ENCODE results near the gene NSUN7.
"Not testable (repeated sequence)": the region's sequence is repeated elsewhere in the genome, so short reads cannot be mapped to it uniquely, and the experiment has no call there.

The NSUN7 gene

GRCh38 chr4:40763228-40763716, 13.5 kb downstream of the NSUN7 start:
- Mint-ChIP-seq H3K9me3 (ENCODE audit: low read depth) (no peaks in the 10 kb centered on the region), H3K4me1 (ENCODE audit: low read depth) (peaks cover 7% of the 10 kb centered on the region), H3K27ac (no peak overlapping the region), H3K4me3 (no peak overlapping the region), H3K27me3 (no peaks in the 10 kb centered on the region), H3K36me3 (no peaks in the 10 kb centered on the region)

- Mint-ChIP-seq H3K27ac (no peak overlapping the region), H3K4me3 (no peak overlapping the region), H3K36me3 (peaks cover 4% of the 10 kb centered on the region), H3K27me3 (peaks cover 11% of the 10 kb centered on the region), H3K4me1 (ENCODE audit: low read depth) (no peaks in the 10 kb centered on the region), H3K9me3 (ENCODE audit: low read depth) (no peaks in the 10 kb centered on the region)
These were observed 19.5 kb downstream of the NSUN7 start for GRCh38 chr4:40769266-40769665.

- peaks cover 9% of the 10 kb centered on the region for H3K9me3 Mint-ChIP-seq (ENCODE audit: low read depth)
- no peak overlapping the region for H3K27ac Mint-ChIP-seq
- no peaks in the 10 kb centered on the region for H3K27me3 Mint-ChIP-seq
- no peak overlapping the region for H3K4me3 Mint-ChIP-seq
- H3K4me1 Mint-ChIP-seq (ENCODE audit: low read depth), result no peaks in the 10 kb centered on the region
- peaks cover 6% of the 10 kb centered on the region for H3K36me3 Mint-ChIP-seq
These were observed 28.3 kb downstream of the NSUN7 start for GRCh38 chr4:40778090-40778489.

- H3K36me3 Mint-ChIP-seq, result peaks cover 2% of the 10 kb centered on the region
- H3K27ac Mint-ChIP-seq, result no peak overlapping the region
- no peak overlapping the region for H3K4me3 Mint-ChIP-seq
- no peaks in the 10 kb centered on the region for H3K27me3 Mint-ChIP-seq
- H3K9me3 Mint-ChIP-seq (ENCODE audit: low read depth), result peaks cover 7% of the 10 kb centered on the region
- no peaks in the 10 kb centered on the region for H3K4me1 Mint-ChIP-seq (ENCODE audit: low read depth)
These were observed 33.1 kb downstream of the NSUN7 start for GRCh38 chr4:40782876-40783275.

GRCh38 chr4:40785727-40786126, 36.0 kb downstream of the NSUN7 start:
- peaks cover 4% of the 10 kb centered on the region for H3K27me3 Mint-ChIP-seq
- H3K4me1 Mint-ChIP-seq (ENCODE audit: low read depth), result no peaks in the 10 kb centered on the region
- H3K9me3 Mint-ChIP-seq (ENCODE audit: low read depth), result no peaks in the 10 kb centered on the region

GRCh38 chr4:40788331-40788730, 38.6 kb downstream of the NSUN7 start:
- Mint-ChIP-seq H3K4me1 (ENCODE audit: low read depth) (no peaks in the 10 kb centered on the region), H3K4me3 (no peak overlapping the region), H3K9me3 (ENCODE audit: low read depth) (no peaks in the 10 kb centered on the region), H3K27ac (no peak overlapping the region), H3K36me3 (no peaks in the 10 kb centered on the region), H3K27me3 (peaks cover 4% of the 10 kb centered on the region)

More at GRCh38 chr4:40785727-40786126, 36.0 kb downstream of the NSUN7 start:
- H3K4me3 Mint-ChIP-seq, result no peak overlapping the region
- H3K27ac Mint-ChIP-seq, result no peak overlapping the region
- H3K36me3 Mint-ChIP-seq, result no peaks in the 10 kb centered on the region

- Mint-ChIP-seq H3K9me3 (ENCODE audit: low read depth) (no peaks in the 10 kb centered on the region), H3K4me1 (ENCODE audit: low read depth) (no peaks in the 10 kb centered on the region), H3K27ac (no peak overlapping the region), H3K27me3 (peaks cover 4% of the 10 kb centered on the region), H3K36me3 (no peaks in the 10 kb centered on the region), H3K4me3 (no peak overlapping the region)
These were observed 39.3 kb downstream of the NSUN7 start for GRCh38 chr4:40789031-40789430.

- Mint-ChIP-seq H3K4me3 (no peak overlapping the region), H3K36me3 (no peaks in the 10 kb centered on the region), H3K4me1 (ENCODE audit: low read depth) (no peaks in the 10 kb centered on the region), H3K27ac (no peak overlapping the region), H3K27me3 (peaks cover 4% of the 10 kb centered on the region), H3K9me3 (ENCODE audit: low read depth) (no peaks in the 10 kb centered on the region)
These were observed 40.0 kb downstream of the NSUN7 start for GRCh38 chr4:40789771-40790170.

GRCh38 chr4:40800064-40800463, 50.3 kb downstream of the NSUN7 start:
- Mint-ChIP-seq H3K27me3 (no peaks in the 10 kb centered on the region), H3K4me1 (ENCODE audit: low read depth) (no peaks in the 10 kb centered on the region), H3K27ac (no peak overlapping the region), H3K36me3 (no peaks in the 10 kb centered on the region), H3K4me3 (no peak overlapping the region), H3K9me3 (ENCODE audit: low read depth) (no peaks in the 10 kb centered on the region)

- H3K27ac Mint-ChIP-seq, result no peak overlapping the region
- H3K27me3 Mint-ChIP-seq, result no peaks in the 10 kb centered on the region
- no peaks in the 10 kb centered on the region for H3K4me1 Mint-ChIP-seq (ENCODE audit: low read depth)
- no peaks in the 10 kb centered on the region for H3K9me3 Mint-ChIP-seq (ENCODE audit: low read depth)
- H3K4me3 Mint-ChIP-seq, result no peak overlapping the region
- no peaks in the 10 kb centered on the region for H3K36me3 Mint-ChIP-seq
These were observed 54.8 kb downstream of the NSUN7 start for GRCh38 chr4:40804598-40804997.

GRCh38 chr4:40808926-40809457, 59.2 kb downstream of the NSUN7 start:
- Mint-ChIP-seq H3K4me3 (no peak overlapping the region), H3K27ac (no peak overlapping the region), H3K27me3 (no peaks in the 10 kb centered on the region), H3K36me3 (no peaks in the 10 kb centered on the region), H3K9me3 (ENCODE audit: low read depth) (no peaks in the 10 kb centered on the region), H3K4me1 (ENCODE audit: low read depth) (no peaks in the 10 kb centered on the region)

GRCh38 chr4:40811956-40812355, 62.2 kb downstream of the NSUN7 start:
- Mint-ChIP-seq H3K27ac (no peak overlapping the region), H3K27me3 (no peaks in the 10 kb centered on the region), H3K4me1 (ENCODE audit: low read depth) (no peaks in the 10 kb centered on the region), H3K36me3 (no peaks in the 10 kb centered on the region), H3K9me3 (ENCODE audit: low read depth) (no peaks in the 10 kb centered on the region), H3K4me3 (no peak overlapping the region)

GRCh38 chr4:40812386-40812785, 62.6 kb downstream of the NSUN7 start:
- Mint-ChIP-seq H3K27me3 (no peaks in the 10 kb centered on the region), H3K27ac (no peak overlapping the region), H3K4me1 (ENCODE audit: low read depth) (no peaks in the 10 kb centered on the region), H3K9me3 (ENCODE audit: low read depth) (no peaks in the 10 kb centered on the region), H3K4me3 (no peak overlapping the region), H3K36me3 (no peaks in the 10 kb centered on the region)

- no peaks in the 10 kb centered on the region for H3K9me3 Mint-ChIP-seq (ENCODE audit: low read depth)
- H3K4me1 Mint-ChIP-seq (ENCODE audit: low read depth), result no peaks in the 10 kb centered on the region
- no peak overlapping the region for H3K27ac Mint-ChIP-seq
- no peak overlapping the region for H3K4me3 Mint-ChIP-seq
- H3K36me3 Mint-ChIP-seq, result no peaks in the 10 kb centered on the region
- no peaks in the 10 kb centered on the region for H3K27me3 Mint-ChIP-seq
These were observed 63.1 kb downstream of the NSUN7 start for GRCh38 chr4:40812856-40813255.

- H3K27me3 Mint-ChIP-seq; H3K27ac Mint-ChIP-seq; H3K36me3 Mint-ChIP-seq; H3K4me1 Mint-ChIP-seq (ENCODE audit: low read depth); H3K9me3 Mint-ChIP-seq (ENCODE audit: low read depth); H3K4me3 Mint-ChIP-seq: not testable (repeated sequence)
These were observed 67.4 kb downstream of the NSUN7 start for GRCh38 chr4:40817157-40817556.

GRCh38 chr4:40820101-40820500, 70.3 kb downstream of the NSUN7 start:
- Mint-ChIP-seq H3K27me3 (no peaks in the 10 kb centered on the region), H3K27ac (no peak overlapping the region), H3K4me1 (ENCODE audit: low read depth) (no peaks in the 10 kb centered on the region), H3K9me3 (ENCODE audit: low read depth) (no peaks in the 10 kb centered on the region), H3K4me3 (no peak overlapping the region), H3K36me3 (no peaks in the 10 kb centered on the region)

All from activated naive CD8-positive, alpha-beta T cell (primary cell).